ENCODE results near the gene KCNJ1.

The KCNJ1 gene

GRCh38 chr11:128867277-128867676 is at the start of gene KCNJ1:
Gene KCNJ1 (minus strand): TSS chr11:128867296. CDS start chr11:128840243, 27,053 bp downstream.
- DNase-seq = no peak

GRCh38 chr11:128916681-128917080 is 49.6 kb upstream of the KCNJ1 start:
- DNase-seq = no peak

GRCh38 chr11:128916037-128916572 is 49.0 kb upstream of the KCNJ1 start:
- no peak for DNase-seq

GRCh38 chr11:128915149-128915521 is 48.0 kb upstream of the KCNJ1 start:
- no peak for DNase-seq

- DNase-seq = no peak
Observed at GRCh38 chr11:128914216-128915148, 47.4 kb upstream of the KCNJ1 start.

- DNase-seq = no peak
Observed at GRCh38 chr11:128913806-128914205, 46.7 kb upstream of the KCNJ1 start.

DNA sequence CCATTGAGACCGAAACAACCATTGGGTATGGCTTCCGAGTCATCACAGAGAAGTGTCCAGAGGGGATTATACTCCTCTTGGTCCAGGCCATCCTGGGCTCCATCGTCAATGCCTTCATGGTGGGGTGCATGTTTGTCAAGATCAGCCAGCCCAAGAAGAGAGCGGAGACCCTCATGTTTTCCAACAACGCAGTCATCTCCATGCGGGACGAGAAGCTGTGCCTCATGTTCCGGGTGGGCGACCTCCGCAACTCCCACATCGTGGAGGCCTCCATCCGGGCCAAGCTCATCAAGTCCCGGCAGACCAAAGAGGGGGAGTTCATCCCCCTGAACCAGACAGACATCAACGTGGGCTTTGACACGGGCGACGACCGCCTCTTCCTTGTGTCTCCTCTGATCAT is 44.6 kb upstream of the KCNJ1 start:
- no peak for DNase-seq

DNA sequence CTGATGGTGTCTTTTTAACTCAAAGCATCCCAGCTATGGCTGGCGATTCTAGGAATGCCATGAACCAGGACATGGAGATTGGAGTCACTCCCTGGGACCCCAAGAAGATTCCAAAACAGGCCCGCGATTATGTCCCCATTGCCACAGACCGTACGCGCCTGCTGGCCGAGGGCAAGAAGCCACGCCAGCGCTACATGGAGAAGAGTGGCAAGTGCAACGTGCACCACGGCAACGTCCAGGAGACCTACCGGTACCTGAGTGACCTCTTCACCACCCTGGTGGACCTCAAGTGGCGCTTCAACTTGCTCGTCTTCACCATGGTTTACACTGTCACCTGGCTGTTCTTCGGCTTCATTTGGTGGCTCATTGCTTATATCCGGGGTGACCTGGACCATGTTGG is 44.1 kb upstream of the KCNJ1 start:
- DNase-seq = no peak

GRCh38 chr11:128910576-128910975 is 43.5 kb upstream of the KCNJ1 start:
- no peak for DNase-seq

GRCh38 chr11:128909438-128910125 is 42.5 kb upstream of the KCNJ1 start:
- DNase-seq = no peak

GRCh38 chr11:128908391-128909246 is 41.5 kb upstream of the KCNJ1 start:
- DNase-seq = no peak

- DNase-seq = no peak
Observed at GRCh38 chr11:128907585-128907984, 40.5 kb upstream of the KCNJ1 start.

- no peak for DNase-seq
Observed at GRCh38 chr11:128906185-128907050, 39.3 kb upstream of the KCNJ1 start.

DNA sequence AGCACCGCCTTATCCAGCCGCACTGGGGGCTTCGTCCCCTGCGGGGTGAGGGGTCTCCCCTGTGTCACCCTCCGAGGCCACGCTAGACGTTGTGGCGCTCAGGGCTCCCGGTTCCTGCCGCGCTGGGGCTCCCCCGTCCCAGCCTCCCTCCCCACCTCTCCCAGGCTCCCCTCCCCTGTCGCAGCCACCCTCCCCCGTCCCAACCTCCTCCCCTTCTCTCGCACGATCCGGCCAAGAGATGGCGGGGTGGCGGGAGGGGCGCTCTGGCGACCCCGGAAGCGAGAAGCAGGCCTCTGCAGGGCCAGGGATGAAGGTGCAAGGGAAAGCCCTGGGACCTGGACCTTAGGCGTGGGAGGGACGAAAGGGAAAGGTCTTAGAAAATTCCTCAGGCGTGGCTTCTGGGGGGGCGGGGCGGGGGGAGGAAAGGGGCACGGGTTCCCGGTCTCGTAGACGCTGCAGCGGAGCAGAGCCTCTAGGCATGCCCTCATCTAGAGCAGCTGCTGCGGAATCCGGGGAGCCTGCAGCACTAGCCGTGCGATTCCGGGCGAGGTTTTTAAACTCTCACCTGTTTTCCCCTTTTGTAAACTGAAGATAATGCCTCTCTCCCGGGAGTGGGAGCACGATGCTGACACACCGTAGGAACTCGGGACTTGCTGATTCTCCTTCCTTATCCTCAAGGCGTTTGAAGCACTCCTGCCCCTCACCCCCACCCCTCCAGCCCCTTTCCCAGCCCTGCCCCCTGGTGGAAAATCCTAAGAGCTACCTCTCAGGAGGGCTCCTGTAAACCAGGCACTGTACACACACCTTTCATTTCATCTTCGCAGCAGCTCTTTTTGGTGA is 38.5 kb upstream of the KCNJ1 start:
- DNase-seq = peak; percentile 39 to 44

DNA sequence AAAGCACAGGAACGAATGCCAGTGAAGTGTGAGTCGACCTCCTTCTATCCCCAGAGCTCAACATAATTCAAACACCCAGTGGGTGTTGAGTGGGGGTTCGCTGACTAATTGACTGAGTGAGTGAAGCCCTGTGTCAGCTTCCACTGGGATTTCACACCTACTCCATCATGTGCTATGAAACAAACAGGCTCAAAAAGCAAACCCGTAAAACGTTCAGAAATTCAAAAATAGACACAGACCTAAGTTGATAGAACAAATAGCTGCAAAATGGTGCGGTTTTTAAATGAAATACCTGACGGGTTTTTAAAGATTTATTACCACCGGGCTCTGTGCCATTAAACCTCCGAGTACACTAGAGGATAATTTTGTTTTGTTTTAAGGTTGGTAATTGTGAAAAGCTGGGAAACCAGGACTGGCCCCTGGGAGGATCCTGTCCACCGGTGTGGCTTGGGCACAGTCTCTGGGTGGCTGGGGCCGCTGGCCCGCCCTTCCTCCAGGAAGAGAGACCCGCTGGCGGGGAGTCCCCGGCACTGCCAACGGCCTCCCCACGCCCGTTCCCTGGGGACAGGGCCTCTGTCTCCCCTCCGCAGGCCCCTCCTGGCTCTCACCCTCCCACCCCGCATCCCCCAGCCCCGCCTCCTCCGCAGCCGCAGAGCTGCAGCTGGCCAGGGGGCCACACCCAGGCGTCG is 37.7 kb upstream of the KCNJ1 start:
- no peak for DNase-seq

DNA sequence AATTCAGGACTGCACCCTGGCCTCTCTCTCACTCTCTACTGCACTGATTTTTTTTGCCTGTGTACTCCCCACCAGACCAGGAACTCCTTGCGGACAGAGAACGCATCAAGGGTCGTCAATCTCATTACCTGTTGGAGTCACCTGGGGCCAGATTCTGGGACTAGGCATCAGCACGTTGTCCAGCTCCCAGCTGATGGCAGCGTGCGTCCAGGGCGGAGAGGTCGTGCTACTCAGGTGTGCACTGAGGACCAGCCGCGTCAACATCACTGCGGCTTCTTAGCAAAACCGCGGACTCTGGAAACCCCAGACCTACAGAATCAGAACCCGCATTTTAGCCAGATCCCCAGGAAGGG is 37.2 kb upstream of the KCNJ1 start:
- DNase-seq = no peak

GRCh38 chr11:128903248-128904061 is 36.4 kb upstream of the KCNJ1 start:
- no peak for DNase-seq

- no peak for DNase-seq
Observed at GRCh38 chr11:128902515-128903066, 35.5 kb upstream of the KCNJ1 start.

All from stimulated activated CD4-positive, alpha-beta T cell treated with anti-CD3 and anti-CD28 coated beads, Interleukin-2, amount 100 ng/mL, for 24 hours (primary cell).